H1 (cell line): ENCODE data around the gene PQBP1. TPM values are rescaled to one million over a fixed set of nuclear protein-coding genes. Genes with fewer than 3 reads are reported as not detected.

Experiments
- CTCF ChIA-PET: fragments of 300-600 bp; sonication (Branson Sonifier 250); formaldehyde crosslinking; loops from one replicate; lab custom pipeline; 2021; ENCODE audit not compliant: partially characterized antibody; lab: Charles Lee
- POLR2A ChIA-PET: fragments of 300-600 bp; sonication (Branson Sonifier 250); formaldehyde crosslinking; loops from one replicate; lab custom pipeline; 2021; ENCODE audit warnings: inconsistent platforms; ENCODE audit not compliant: partially characterized antibody; lab: Charles Lee
- DNase-seq, 2 experiments: peaks; one replicate each; pipeline versions ENCODE4 v3.0.0 to v3.0.0-alpha.2; 2010 to 2022; ENCODE audit warnings: low spot score in 2 of 2, low read depth in 1 of 2, mixed read lengths in 1 of 2
- FAIRE-seq: peaks from 2 replicates; lab custom pipeline; 2011; peaks lifted over from hg19 to GRCh38; lab: Jason Lieb, UNC
- H2AFZ ChIP-seq: 2 replicates; pipeline ENCODE4 v1.8.1; 2012; ENCODE audit warnings: low read length, inconsistent platforms
- H2AK5ac ChIP-seq: 2 replicates; pipeline ENCODE4 v1.6.1; 2013; ENCODE audit warnings: low read depth, low read length
- H2BK120ac ChIP-seq: replicated peaks from 2 replicates; pipeline ENCODE3; 2013; ENCODE audit warnings: low read depth, low read length, inconsistent platforms
- H2BK12ac ChIP-seq: 2 replicates; pipeline ENCODE4 v1.6.1; 2013; ENCODE audit warnings: low read depth, low read length
- H2BK15ac ChIP-seq: 2 replicates; pipeline ENCODE4 v1.6.1; 2013; ENCODE audit warnings: low read length
- H2BK20ac ChIP-seq: 2 replicates; pipeline ENCODE4 v1.6.1; 2013; ENCODE audit warnings: low read length
- H2BK5ac ChIP-seq: 2 replicates; pipeline ENCODE4 v1.6.1; 2013; ENCODE audit warnings: low read depth, low read length
- H3K14ac ChIP-seq: 2 replicates; pipeline ENCODE4 v1.6.1; 2013; ENCODE audit warnings: inconsistent platforms; ENCODE audit not compliant: insufficient read length
- H3K18ac ChIP-seq: 2 replicates; pipeline ENCODE4 v1.6.1; 2013; ENCODE audit warnings: low read length; ENCODE audit errors: extremely low read depth
- H3K23ac ChIP-seq: 2 replicates; pipeline ENCODE4 v1.6.1; 2013; ENCODE audit warnings: inconsistent platforms; ENCODE audit not compliant: insufficient read length
- H3K23me2 ChIP-seq: 2 replicates; pipeline ENCODE4 v1.6.1; 2013; ENCODE audit warnings: low read depth, low read length
- H3K27ac ChIP-seq: 2 replicates; pipeline ENCODE4 v1.6.1; 2011; ENCODE audit warnings: low read depth, low read length, inconsistent platforms
- H3K27me3 ChIP-seq, 4 experiments: replicated peaks in 1 of 4; 1 replicate in 1 of 4; 2 replicates in 3 of 4; pipeline versions ENCODE4 v1.6.1 to v1.8.1; 2011 to 2013; ENCODE audit warnings: low read length in 3 of 4, mild to moderate bottlenecking in 3 of 4, inconsistent platforms in 2 of 4, mixed read lengths in 2 of 4, moderate library complexity in 1 of 4; ENCODE audit not compliant: control insufficient read depth in 3 of 4, insufficient read depth in 3 of 4; ENCODE audit errors: extremely low read depth in 1 of 4
- H3K36me3 ChIP-seq, 4 experiments: 2 replicates each; pipeline versions ENCODE4 v1.6.1 to v1.8.1; 2011 to 2013; ENCODE audit warnings: mild to moderate bottlenecking in 4 of 4, low read length in 3 of 4, moderate library complexity in 2 of 4, control low read depth in 1 of 4, inconsistent platforms in 1 of 4; ENCODE audit not compliant: insufficient read depth in 4 of 4, control insufficient read depth in 2 of 4
- H3K4ac ChIP-seq: replicated peaks from 2 replicates; pipeline ENCODE3; 2013; ENCODE audit warnings: low read length, low read depth, mixed read lengths, inconsistent platforms; ENCODE audit not compliant: insufficient read length
- H3K4me1 ChIP-seq, 4 experiments: replicated peaks in 1 of 4; 1 replicate in 1 of 4; 2 replicates in 3 of 4; pipeline versions ENCODE4 v1.6.1 to v1.8.1; 2011 to 2013; ENCODE audit warnings: low read length in 3 of 4, inconsistent platforms in 2 of 4, mixed read lengths in 1 of 4; ENCODE audit not compliant: insufficient read depth in 4 of 4, control insufficient read depth in 3 of 4
- H3K4me2 ChIP-seq, 2 experiments: 2 replicates each; pipeline versions ENCODE4 v1.6.1 to v1.8.1; 2011 to 2013; ENCODE audit warnings: low read depth in 2 of 2, low read length in 2 of 2, control low read depth in 1 of 2, inconsistent platforms in 1 of 2, mild to moderate bottlenecking in 1 of 2; ENCODE audit not compliant: insufficient read depth in 1 of 2
- H3K4me3 ChIP-seq, 4 experiments: fragments of 200-600, 300-600 bp in 1 of 4; sonication (generic), shearing (Covaris generic), sonication (Bioruptor Twin) in 1 of 4; 2 replicates each; pipeline versions ENCODE4 v1.5.1 to v1.8.1; 2011 to 2016; ENCODE audit warnings: low read length in 4 of 4, low read depth in 3 of 4, control low read depth in 2 of 4, inconsistent platforms in 2 of 4, mild to moderate bottlenecking in 2 of 4, mixed read lengths in 1 of 4, moderate library complexity in 1 of 4; ENCODE audit not compliant: insufficient read depth in 2 of 4; ENCODE audit errors: extremely low read depth in 1 of 4
- H3K56ac ChIP-seq: replicated peaks from 2 replicates; pipeline ENCODE3; 2013; ENCODE audit warnings: low read depth, mild to moderate bottlenecking, mixed read lengths, low read length, inconsistent platforms; ENCODE audit not compliant: insufficient read length
- H3K79me1 ChIP-seq: 2 replicates; pipeline ENCODE4 v1.6.1; 2013; ENCODE audit warnings: low read depth, low read length, control low read depth
- H3K79me2 ChIP-seq, 2 experiments: 2 replicates each; pipeline versions ENCODE4 v1.6.1 to v1.8.1; 2012 to 2013; ENCODE audit warnings: low read length in 2 of 2, mild to moderate bottlenecking in 2 of 2, inconsistent platforms in 1 of 2; ENCODE audit not compliant: insufficient read depth in 2 of 2, control insufficient read depth in 1 of 2
- H3K9ac ChIP-seq, 4 experiments: replicated peaks in 1 of 4; 1 replicate in 1 of 4; 2 replicates in 3 of 4; pipeline versions ENCODE4 v1.6.1 to v1.8.1; 2011 to 2013; ENCODE audit warnings: low read depth in 3 of 4, low read length in 3 of 4, control low read depth in 2 of 4, mild to moderate bottlenecking in 2 of 4, moderate library complexity in 2 of 4, inconsistent platforms in 1 of 4; ENCODE audit errors: extremely low read depth in 1 of 4
- H3K9me3 ChIP-seq, 2 experiments: 2 replicates each; pipeline versions ENCODE4 v1.6.1 to v1.8.1; 2012 to 2013; ENCODE audit warnings: mild to moderate bottlenecking in 2 of 2, moderate library complexity in 2 of 2, control low read depth in 1 of 2, inconsistent platforms in 1 of 2, low read depth in 1 of 2, low read length in 1 of 2, mixed read lengths in 1 of 2; ENCODE audit not compliant: insufficient read depth in 2 of 2
- H4K20me1 ChIP-seq, 2 experiments: replicated peaks in 1 of 2; 2 replicates each; pipeline versions ENCODE3 to v1.8.1; 2011 to 2013; ENCODE audit warnings: inconsistent platforms in 2 of 2, low read length in 2 of 2, mild to moderate bottlenecking in 1 of 2; ENCODE audit not compliant: insufficient read depth in 2 of 2, control insufficient read depth in 1 of 2
- H4K5ac ChIP-seq: 2 replicates; pipeline ENCODE4 v1.6.1; 2013; ENCODE audit warnings: low read length, low read depth, mixed read lengths, inconsistent platforms; ENCODE audit not compliant: insufficient read length
- H4K8ac ChIP-seq: 2 replicates; pipeline ENCODE4 v1.8.0; 2013; ENCODE audit warnings: mild to moderate bottlenecking, moderate library complexity, low read length, inconsistent platforms; ENCODE audit not compliant: insufficient read depth; ENCODE audit errors: extremely low read depth
- H4K91ac ChIP-seq: replicated peaks from 2 replicates; pipeline ENCODE3; 2013; ENCODE audit warnings: low read length, mixed read lengths, inconsistent platforms; ENCODE audit not compliant: insufficient read length
- SUZ12 ChIP-seq: fragments of 200-600 bp; sonication (generic); IDR thresholded peaks from 2 replicates; pipeline ENCODE4 v1.6.1; 2012; ENCODE audit warnings: mild to moderate bottlenecking, inconsistent platforms, low read length, moderate library complexity, mixed read lengths
- WGBS, 2 experiments: shearing (Covaris generic) in 1 of 2; methylation state at CpG; one replicate each; pipeline versions ENCODE4 v1.1.6 to v1.1.7; 2013 to 2015; ENCODE audit warnings: low lambda C conversion rate in 2 of 2, mixed read lengths in 2 of 2, inconsistent platforms in 1 of 2, low coverage in 1 of 2, missing lambda C conversion rate in 1 of 2; ENCODE audit not compliant: insufficient replicate concordance in 2 of 2, insufficient coverage in 1 of 2, insufficient read length in 1 of 2; ENCODE audit errors: extremely low coverage in 1 of 2, missing lambda C conversion rate in 1 of 2; 5-methylcytosine and 5-hydroxymethylcytosine counted together
- polyA plus RNA-seq, 7 experiments: library from polyadenylated mRNA; depleted of rRNA in 3 of 7; stranded (reverse) in 5 of 7; unstranded in 2 of 7; fragments of >200 nt in 5 of 7; fragments of 200-250 nt in 2 of 7; gene quantifications; 1 replicate in 5 of 7; 2 replicates in 1 of 7; 4 replicates in 1 of 7; pipeline versions ENCODE4 v1.2.1 to v1.2.3, GENCODE V29; 2011 to 2013; ENCODE audit warnings: missing spikeins in 2 of 7, mixed read lengths in 2 of 7
- total RNA-seq: library from RNA; stranded (reverse); fragmentation: NEBNext Ultra II Directional; extraction: Animal tissue kit (Norgen Biotek cat#: 25700); gene quantifications from 2 replicates; pipeline ENCODE4 v1.2.1, GENCODE V29; 2021

The PQBP1 gene
- total and polyA plus RNA-seq, 2 of the 8 experiments (the other 6 are each of a cell fraction or from before 2014, with no cell fraction given): 91.7 to 95.9 TPM

DNA sequence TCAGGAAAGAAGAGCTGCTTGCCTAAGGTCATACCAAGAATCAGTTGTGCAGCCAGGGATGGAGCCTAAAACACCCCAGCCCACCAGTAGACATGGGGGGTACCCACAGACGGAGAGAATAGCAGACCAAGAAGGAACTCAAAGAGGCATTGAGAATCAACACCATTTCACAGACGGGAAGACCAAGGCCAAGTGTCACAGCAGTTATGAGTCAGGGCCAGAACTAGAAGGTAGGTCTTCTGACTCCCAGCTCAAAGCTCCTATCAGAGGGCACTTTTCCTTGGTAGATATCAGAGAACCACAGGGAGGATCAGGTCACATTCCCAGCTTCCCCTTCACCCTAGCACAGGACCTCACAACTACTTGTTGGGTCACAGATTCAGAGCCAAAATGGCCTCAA is 45.2 kb downstream of the PQBP1 start:
- Histone ChIP-seq H3K79me1 (no peaks in the 10 kb centered on the region), H3K27me3 (no peaks in the 10 kb centered on the region), H4K91ac (no peak overlapping the region), H3K23ac (no peak overlapping the region), H3K27ac (no peak overlapping the region), H2AFZ (no peak overlapping the region), H4K8ac (no peak overlapping the region), H3K9ac (no peak overlapping the region), H3K18ac (no peak overlapping the region), H2BK15ac (no peak overlapping the region), H2BK20ac (no peak overlapping the region), H3K36me3 (peaks cover 0 to 6% (median 0%) of the 10 kb centered on the region in 4 experiments; a peak in 3 of 8 replicates), H2AK5ac (no peak overlapping the region), H3K56ac (no peak overlapping the region), H2BK12ac (no peak overlapping the region), H2BK5ac (no peak overlapping the region), H3K9me3 (no peaks in the 10 kb centered on the region), H4K5ac (no peak overlapping the region), H3K14ac (no peak overlapping the region), H4K20me1 (peaks cover 0 to 11% of the 10 kb centered on the region in 2 experiments), H3K4ac (no peak overlapping the region), H3K4me1 (peaks cover 0 to 3% (median 0%) of the 10 kb centered on the region in 4 experiments; a peak in 2 of 7 replicates), H3K23me2 (no peaks in the 10 kb centered on the region; the same call in 1 of the 2 replicates), H3K79me2 (peaks cover 0 to 66% of the 10 kb centered on the region in 2 experiments; a peak in 2 of 4 replicates), H3K4me3 (no peak overlapping the region), H3K4me2 (no peak overlapping the region), H2BK120ac (no peak overlapping the region)
- CTCF ChIA-PET: interaction anchor here (1.1 to 1.7 kb wide), 2 partner anchors 36 to 51 kb away, joined by 3 read pairs; no protein-coding TSS in a partner anchor
- FAIRE-seq (no peak), DNase-seq (no peak)
- POLR2A ChIA-PET: interaction anchor here (1.3 to 21.5 kb wide), 3 partner anchors 8 to 28 kb away, joined by 4 to 572 read pairs (median 6); partner anchors contain the start of genes PIM2 and SLC35A2
- WGBS, 2 experiments: 100% methylated on average over 2 of the region's 2 CpGs; no CpG with 5 or more reads in 1 of the 2 experiments
- TF ChIP-seq SUZ12: no peak
